GM12878 (cell line): ENCODE measurements around the gene TREM1. TPM values are rescaled to one million over a fixed set of nuclear protein-coding genes. Genes with fewer than 3 reads are reported as not detected.

ENCODE experiments used
- ATAC-seq: fragments of 200-7000 bp; cut with Tn5 transposase; 3 replicates; pipeline ENCODE4 v1.9.1; 2020; ENCODE audit warnings: mild to moderate bottlenecking, moderate library complexity
- BruUV-seq: library from RNA; stranded (reverse); fragments of 400-500 nt; replicated peaks from 2 replicates; lab custom pipeline; 2021; lab: Mats Ljungman, UMichigan
- CTCF ChIA-PET: fragments of 300-600 bp; sonication (Branson Sonifier 250); formaldehyde crosslinking; extraction: SDS; loops from one replicate; lab custom pipeline; 2021; ENCODE audit warnings: inconsistent platforms; lab: Yijun Ruan, JAX
- POLR2A ChIA-PET: fragments of 350-600 bp; formaldehyde crosslinking; extraction: SDS; loops from one replicate; lab custom pipeline; 2021; ENCODE audit warnings: inconsistent platforms; lab: Charles Lee
- RAD21 ChIA-PET: fragments of 300-600 bp; sonication (Branson Sonifier 250); formaldehyde crosslinking; loops from one replicate; lab custom pipeline; 2023; ENCODE audit warnings: antibody characterized with exemption; ENCODE audit not compliant: unreplicated experiment; lab: Charles Lee
- SMC1A ChIA-PET: fragments of 300-600 bp; sonication (Branson Sonifier 250); formaldehyde crosslinking; loops from one replicate; lab custom pipeline; 2023; ENCODE audit not compliant: unreplicated experiment, uncharacterized antibody; lab: Charles Lee
- DNase-seq: peaks from one replicate; pipeline ENCODE4 v3.0.0-alpha.2; 2011; ENCODE audit warnings: low read depth, low spot score
- FAIRE-seq: peaks from 3 replicates; lab custom pipeline; 2011; peaks lifted over from hg19 to GRCh38; lab: Jason Lieb, UNC
- H2AFZ ChIP-seq: 2 replicates; pipeline ENCODE4 v1.6.0; 2011; ENCODE audit warnings: low read depth, low read length, control low read depth; ENCODE audit not compliant: control insufficient read depth
- H3K27ac ChIP-seq: 2 replicates; pipeline ENCODE4 v1.5.1; 2011; ENCODE audit warnings: control low read depth; ENCODE audit not compliant: control insufficient read depth, insufficient read depth
- H3K27me3 ChIP-seq, 2 experiments: replicated peaks in 1 of 2; 2 replicates each; pipeline versions ENCODE4 v1.6.0 to v1.6.1; 2011; ENCODE audit warnings: low read length in 1 of 2; ENCODE audit not compliant: control insufficient read depth in 2 of 2, insufficient read depth in 2 of 2
- H3K36me3 ChIP-seq, 2 experiments: 2 replicates each; pipeline ENCODE4 v1.5.1; 2011; ENCODE audit warnings: low read length in 1 of 2; ENCODE audit not compliant: control insufficient read depth in 2 of 2, insufficient read depth in 2 of 2
- H3K4me1 ChIP-seq: 2 replicates; pipeline ENCODE4 v1.6.1; 2011; ENCODE audit warnings: mild to moderate bottlenecking, low read length, moderate library complexity, mixed read lengths; ENCODE audit not compliant: control insufficient read depth, insufficient read depth
- H3K4me2 ChIP-seq: 2 replicates; pipeline ENCODE4 v1.6.0; 2011; ENCODE audit warnings: control low read depth; ENCODE audit not compliant: control insufficient read depth, insufficient read depth
- H3K4me3 ChIP-seq: fragments of 200-600 bp; sonication (generic); 2 replicates; pipeline ENCODE4 v1.5.1; 2016
- H3K79me2 ChIP-seq: 2 replicates; pipeline ENCODE4 v1.6.0; 2011; ENCODE audit warnings: low read length; ENCODE audit not compliant: control insufficient read depth, insufficient read depth
- H3K9ac ChIP-seq: 2 replicates; pipeline ENCODE4 v1.8.0; 2011; ENCODE audit warnings: low read length, control low read depth, mixed read lengths; ENCODE audit not compliant: control insufficient read depth, insufficient read depth
- H3K9me3 ChIP-seq: replicated peaks from 3 replicates; pipeline ENCODE4 v1.5.1; 2011; ENCODE audit warnings: mild to moderate bottlenecking, low read length; ENCODE audit not compliant: control insufficient read depth, insufficient read depth
- H4K20me1 ChIP-seq: 2 replicates; pipeline ENCODE4 v1.6.0; 2011; ENCODE audit not compliant: control insufficient read depth, insufficient read depth
- CUX1 ChIP-seq: IDR thresholded peaks from 2 replicates; pipeline ENCODE4 v1.6.1; 2012; ENCODE audit warnings: improper control_type of control experiment, low read depth, low read length; ENCODE audit not compliant: insufficient replicate concordance
- ELK1 ChIP-seq: IDR thresholded peaks from 2 replicates; pipeline ENCODE4 v1.6.1; 2012; ENCODE audit warnings: low read depth, low read length, improper control_type of control experiment
- FOXM1 ChIP-seq: IDR thresholded peaks from 2 replicates; pipeline ENCODE4 v1.6.1; 2012; ENCODE audit warnings: low read depth, mild to moderate bottlenecking, inconsistent platforms, low read length, moderate library complexity
- RAD51 ChIP-seq: fragments of 450-650 bp; IDR thresholded peaks from 2 replicates; pipeline ENCODE4 v1.6.1; 2016; ENCODE audit warnings: moderate library complexity, mild to moderate bottlenecking, inconsistent platforms
- SMC3 ChIP-seq: IDR thresholded peaks from 2 replicates; pipeline ENCODE4 v1.6.1; 2011; ENCODE audit warnings: low read length, improper control_type of control experiment, borderline replicate concordance
- TCF7 ChIP-seq: IDR thresholded peaks from 2 replicates; pipeline ENCODE4 v1.6.1; 2014; ENCODE audit warnings: antibody characterized with exemption, borderline replicate concordance
- WGBS: methylation state at CpG from one replicate; pipeline ENCODE4 v1.1.6; 2016; ENCODE audit warnings: low lambda C conversion rate; ENCODE audit not compliant: insufficient replicate concordance, insufficient coverage; ENCODE audit errors: missing lambda C conversion rate; 5-methylcytosine and 5-hydroxymethylcytosine counted together
- in situ Hi-C: fragments of 300-500 bp; cut with MboI; formaldehyde crosslinking; loops from 9 replicates; pipeline ENCODE4 v1.14.3; 2018; ENCODE audit warnings: mixed read lengths
- intact Hi-C: fragments of 100-400 bp; cut with micrococcal nuclease; formaldehyde crosslinking; loops from one replicate; pipeline ENCODE4 v1.14.2; 2022; ENCODE audit not compliant: unreplicated experiment
- polyA plus RNA-seq, 11 experiments: library from polyadenylated mRNA; depleted of rRNA in 4 of 11; unstranded in 6 of 11; stranded (reverse) in 5 of 11; fragments of >200 nt; fragmentation: Nextera tagmentation in 4 of 11; fragmentation: Illumina TruSeq in 1 of 11; extraction: Ambion mirVana in 4 of 11; extraction: Trizol in 1 of 11; gene quantifications; 1 replicate in 1 of 11; 2 replicates in 10 of 11; pipeline versions ENCODE4 v1.2.1 to v1.2.3, GENCODE V29; 2011 to 2016; ENCODE audit warnings: inconsistent platforms in 2 of 11, missing spikeins in 2 of 11, low read depth in 1 of 11
- total RNA-seq, 4 experiments: library from RNA; depleted of rRNA in 3 of 4; stranded (reverse); fragments of >200 nt in 3 of 4; fragmentation: Illumina TruSeq in 1 of 4; extraction: Trizol in 1 of 4; gene quantifications; 2 replicates each; pipeline versions ENCODE4 v1.2.1 to v1.2.3, GENCODE V29; 2013 to 2021

Gene TREM1
- total and polyA plus RNA-seq, 10 of the 15 experiments (the other 5 are each of a cell fraction or from before 2014, with no cell fraction given): 0.09 to 2.6 (median 0.28) TPM; not detected in 2

- TF ChIP-seq RAD51: peak; percentile 98
These were observed 1.7 kb upstream of the TREM1 start (continued) for GRCh38 chr6:41288030-41288753.

GRCh38 chr6:41284726-41285125 is 1.8 kb downstream of the TREM1 start:
- WGBS: 0% methylated on average over 1 of the region's 1 CpG
- no peak for ATAC-seq

More at GRCh38 chr6:41284726-41285125, 1.8 kb downstream of the TREM1 start:
- no peaks in the 10 kb centered on the region for H3K27me3 ChIP-seq
- H3K4me3 ChIP-seq: no peak overlapping the region
- intact Hi-C loops: no loop called here
- FAIRE-seq (no peak), DNase-seq (no peak)
- TF ChIP-seq TCF7 (no peak), CUX1 (no peak), FOXM1 (no peak), SMC3 (no peak), ELK1 (no peak)
- POLR2A ChIA-PET: interaction anchor here (1.0 kb wide), 1 partner anchor 26 kb away, joined by 3 read pairs; no protein-coding TSS in a partner anchor
- H3K9me3 ChIP-seq: no peaks in the 10 kb centered on the region; the same call in 2 of the 3 replicates
- H3K4me1 ChIP-seq: no peaks in the 10 kb centered on the region
- SMC1A ChIA-PET: interaction anchor here (1.3 kb wide), 1 partner anchor 14 kb away, joined by 3 read pairs; no protein-coding TSS in a partner anchor
- RAD21 ChIA-PET: interaction anchor here (1.4 kb wide), 1 partner anchor 11 kb away, joined by 4 read pairs; no protein-coding TSS in a partner anchor
- BruUV-seq: no TSS peak
- CTCF ChIA-PET: interaction anchor here (1.8 to 6.5 kb wide), 2 partner anchors 22 to 34 kb away, joined by 7 to 53 read pairs; no protein-coding TSS in a partner anchor
- no peaks in the 10 kb centered on the region for H3K36me3 ChIP-seq
- H4K20me1 ChIP-seq: no peaks in the 10 kb centered on the region
- in situ Hi-C loops: no loop called here
- H3K9ac ChIP-seq: no peak overlapping the region
- H3K4me2 ChIP-seq: no peak overlapping the region
- H2AFZ ChIP-seq: no peak overlapping the region
- H3K27ac ChIP-seq: no peak overlapping the region
- H3K79me2 ChIP-seq: no peaks in the 10 kb centered on the region
